GM19099 (cell line): ENCODE results near the gene PLA2G10.
A peak's percentile ranks its signal among the peaks of the same experiment; 100 is the strongest.

Source experiments
- POLR2A ChIP-seq: IDR thresholded peaks from 3 replicates; pipeline ENCODE4 v1.6.1; 2011; ENCODE audit warnings: low read depth; ENCODE audit not compliant: insufficient read length; ENCODE audit errors: extremely low read depth

PLA2G10 gene

DNA sequence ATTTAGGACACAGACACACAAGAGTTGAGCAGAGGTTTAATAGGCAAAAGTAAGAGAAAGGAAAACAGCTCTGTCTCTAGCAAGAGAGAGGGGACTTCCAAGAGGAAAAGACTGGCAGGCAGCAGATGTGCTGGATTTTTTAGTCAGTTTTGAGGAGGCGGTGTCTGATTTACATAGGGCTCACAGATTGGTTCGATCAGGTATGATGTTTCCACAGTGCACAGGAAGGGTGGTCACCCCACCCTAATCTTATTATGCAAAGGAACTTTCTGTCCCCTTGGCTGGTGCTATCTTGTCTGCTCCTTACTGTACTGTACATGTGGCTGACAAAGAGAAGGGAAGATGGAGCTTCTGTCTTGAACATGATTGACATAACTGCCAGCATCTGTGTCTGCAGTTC lies 36.0 kb downstream of the PLA2G10 start:
- peak; percentile 44 for TF ChIP-seq POLR2A

DNA sequence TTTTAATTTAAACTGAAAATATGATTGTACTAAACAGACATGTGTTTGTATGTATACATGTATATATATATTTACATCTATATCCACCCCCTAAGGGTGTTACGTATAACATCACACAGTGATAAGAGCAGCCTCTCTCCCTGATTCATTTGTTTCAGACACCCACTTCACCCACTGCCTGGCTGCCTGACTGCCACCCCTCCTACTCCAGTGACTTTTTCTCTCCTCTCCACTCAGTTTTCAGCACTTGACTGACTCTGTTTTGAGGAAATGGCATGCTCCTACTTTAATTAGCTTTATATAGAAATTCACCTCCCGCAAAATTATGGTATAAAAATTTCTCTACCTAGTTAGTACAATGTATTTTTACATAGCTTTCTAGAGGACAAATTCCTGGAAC lies 41.4 kb downstream of the PLA2G10 start:
- TF ChIP-seq POLR2A = no peak

DNA sequence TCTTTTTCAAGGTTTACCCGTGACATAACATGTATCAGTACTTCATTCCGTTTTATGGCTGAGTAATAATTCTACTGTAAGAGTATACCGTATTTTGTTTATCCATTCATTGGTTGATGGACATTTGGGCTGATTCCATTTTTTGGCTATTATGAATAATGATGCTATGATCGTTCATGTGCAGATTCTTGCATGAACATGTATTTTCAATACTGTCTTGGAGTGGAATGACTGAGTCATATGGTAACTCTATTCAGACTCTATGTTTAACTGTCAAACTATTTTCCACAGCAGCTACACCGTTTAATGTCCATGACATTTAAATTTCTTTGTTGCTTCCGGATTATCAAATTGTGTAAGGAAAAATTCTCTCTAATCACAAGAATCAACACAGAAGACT lies 43.5 kb downstream of the PLA2G10 start:
- no peak for TF ChIP-seq POLR2A

DNA sequence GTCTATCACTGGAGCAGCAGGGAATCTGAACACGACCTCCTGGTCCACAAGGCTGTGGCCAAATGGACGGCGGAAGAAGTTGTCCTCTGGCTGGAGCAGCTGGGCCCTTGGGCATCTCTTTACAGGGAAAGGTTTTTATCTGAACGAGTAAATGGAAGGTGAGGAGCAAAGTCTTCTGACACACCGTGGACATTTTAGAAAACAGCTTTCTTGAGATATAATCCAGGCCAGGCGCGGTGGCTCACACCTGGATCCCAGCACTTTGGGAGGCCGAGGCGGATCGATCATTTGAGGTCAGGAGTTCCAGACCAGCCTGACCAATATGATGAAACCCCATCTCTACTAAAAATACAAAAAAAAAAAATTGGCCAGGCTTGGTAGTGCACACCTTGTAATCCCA lies 44.3 kb downstream of the PLA2G10 start:
- TF ChIP-seq POLR2A = no peak

DNA sequence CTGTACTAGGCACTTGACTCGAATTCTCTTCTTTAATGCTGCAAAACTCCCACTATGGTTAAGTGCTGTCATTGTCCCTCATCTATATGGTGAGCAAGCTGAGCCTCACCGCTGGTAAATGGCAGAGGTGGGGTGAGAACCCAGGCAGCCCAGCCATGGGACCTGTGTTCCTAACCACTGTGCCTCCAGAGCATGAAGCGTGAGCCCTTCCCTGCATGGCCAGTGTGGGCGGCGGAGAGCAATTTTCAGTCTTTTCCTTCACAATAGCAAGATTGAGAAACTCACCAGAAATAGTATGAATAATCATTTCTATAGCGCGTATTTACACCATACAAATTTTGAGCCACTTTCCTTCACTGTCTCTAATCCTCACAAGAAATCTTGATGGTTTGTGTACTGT lies 52.2 kb downstream of the PLA2G10 start:
- TF ChIP-seq POLR2A = no peak

DNA sequence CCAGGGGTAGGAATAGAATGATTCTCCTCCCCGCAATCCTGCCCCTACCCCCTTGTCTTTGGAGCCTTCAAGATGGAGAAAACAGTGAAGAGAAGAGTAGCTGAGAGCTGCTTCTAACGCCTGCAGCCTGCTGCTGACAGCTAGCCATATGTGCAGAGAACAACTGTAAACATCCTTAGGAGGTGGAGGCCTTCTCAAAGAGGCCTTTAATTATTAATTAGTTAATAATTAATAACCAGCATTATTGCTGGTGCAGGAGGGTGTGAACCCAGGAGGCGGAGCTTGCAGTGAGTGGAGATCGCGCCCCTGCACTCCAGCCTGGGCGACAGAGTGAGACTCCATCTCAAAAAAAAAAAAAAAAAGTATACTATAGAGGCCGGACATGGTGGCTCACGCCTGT lies 52.9 kb downstream of the PLA2G10 start:
- TF ChIP-seq POLR2A = no peak

DNA sequence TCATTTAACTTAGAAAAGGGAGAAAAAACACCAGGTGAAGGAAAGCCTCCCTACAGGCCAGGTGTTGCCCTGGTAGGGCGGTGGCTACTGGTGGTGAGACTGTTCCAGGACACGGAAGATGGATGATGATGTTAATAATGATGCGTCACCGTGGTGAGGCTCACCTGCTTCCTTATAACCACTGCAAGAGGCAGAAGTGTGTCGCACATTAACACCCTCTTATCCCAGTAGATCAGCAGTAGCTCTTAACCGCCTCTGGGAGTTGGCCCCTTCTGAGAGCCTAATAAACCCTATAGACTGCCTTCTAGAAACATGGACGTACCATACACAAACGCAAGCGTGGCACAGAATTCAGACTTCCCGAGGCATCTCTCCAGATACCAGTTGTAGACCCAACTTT lies 53.6 kb downstream of the PLA2G10 start:
- TF ChIP-seq POLR2A = no peak

DNA sequence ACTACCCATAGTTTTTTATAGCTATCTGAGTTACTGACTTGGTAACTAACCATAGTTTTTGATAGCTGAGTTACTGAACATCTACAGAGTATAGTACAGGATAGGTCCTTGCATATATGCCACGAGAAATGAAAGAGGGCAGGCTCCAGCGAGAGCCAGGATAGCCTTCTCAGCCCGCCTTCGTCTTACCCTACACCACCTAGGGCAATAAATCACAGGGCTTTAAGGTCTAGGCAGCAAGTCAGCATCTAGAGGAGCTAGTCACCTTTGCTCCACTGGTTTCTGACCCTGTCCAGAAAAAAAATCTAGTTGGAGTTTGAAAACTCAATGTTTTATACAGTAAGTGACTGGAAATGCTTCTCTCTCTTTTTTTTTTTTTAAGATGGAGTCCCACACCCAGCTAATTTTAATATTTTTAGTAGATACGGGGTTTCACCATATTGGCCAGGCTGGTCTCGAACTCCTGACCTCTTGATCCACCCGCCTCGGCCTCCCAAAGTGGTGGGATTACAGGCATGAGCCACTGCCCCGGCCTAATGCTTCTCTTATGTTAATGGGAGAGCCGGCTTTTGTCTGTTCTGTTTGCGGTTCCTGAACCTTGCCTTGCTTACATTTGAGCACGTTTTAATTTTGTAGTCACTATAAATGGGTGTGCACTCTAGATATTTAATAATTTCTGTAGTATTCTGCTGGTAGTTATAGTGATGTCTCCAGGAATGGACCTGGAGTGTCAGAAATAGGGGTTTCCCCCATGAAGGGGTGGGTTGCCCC lies 58.5 kb downstream of the PLA2G10 start:
- no peak for TF ChIP-seq POLR2A

DNA sequence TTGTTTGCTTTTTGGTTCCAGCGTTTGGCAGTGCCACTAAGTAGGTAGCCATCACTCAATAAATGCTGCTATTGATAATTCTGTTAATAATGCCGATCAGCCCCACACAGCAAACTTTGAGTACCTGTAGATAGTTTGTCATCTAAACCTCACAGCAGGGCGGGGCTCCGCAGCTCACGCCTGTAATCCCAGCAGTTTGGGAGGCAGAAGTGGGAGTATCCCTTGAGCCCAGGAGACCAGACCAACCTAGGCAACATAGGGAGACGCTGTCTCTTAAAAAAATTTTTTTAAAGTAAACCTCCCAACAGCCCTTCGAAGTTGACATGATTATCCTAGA lies 59.8 kb downstream of the PLA2G10 start:
- no peak for TF ChIP-seq POLR2A

DNA sequence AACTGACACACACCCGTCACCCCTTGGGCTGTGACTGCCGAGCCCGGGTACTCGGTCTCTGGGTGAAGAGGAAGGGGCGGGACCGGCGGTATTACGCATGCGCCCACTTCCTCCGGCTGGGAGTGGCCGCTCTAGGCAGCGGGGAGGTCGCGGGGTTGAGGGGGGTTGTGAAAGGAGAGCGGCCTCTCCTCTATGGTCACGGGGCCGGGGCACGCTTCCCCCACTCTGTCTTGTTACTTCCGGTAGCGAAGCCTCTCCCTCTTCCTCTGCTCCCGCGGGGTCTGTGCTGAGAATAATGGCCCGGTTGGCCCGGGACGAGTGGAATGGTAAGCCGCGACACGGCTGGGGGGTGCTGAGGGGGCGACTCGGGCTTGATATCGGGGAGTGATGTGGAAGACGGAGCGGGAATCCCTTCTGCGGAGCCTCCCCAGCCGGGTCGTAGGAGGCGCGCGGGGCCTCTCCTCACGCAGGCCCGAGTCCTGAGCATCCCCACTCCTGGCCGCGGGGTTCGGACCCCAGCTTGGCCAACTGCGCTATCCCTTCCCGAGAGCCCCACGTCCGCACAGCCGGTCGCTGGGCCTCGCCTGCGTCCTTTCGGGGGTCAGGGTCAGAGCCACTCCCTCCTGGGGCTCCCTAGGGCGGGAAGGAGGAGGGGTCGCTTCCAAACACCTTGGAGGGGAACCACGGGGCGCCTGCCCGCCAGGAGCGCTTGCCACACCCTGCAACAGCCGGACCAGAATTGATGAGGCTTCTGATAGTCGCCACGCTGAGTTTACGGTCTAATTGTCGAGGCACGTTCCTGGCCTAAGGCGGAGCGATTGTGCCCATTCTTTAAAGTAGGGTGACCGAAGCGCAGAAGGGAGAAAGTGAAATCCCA lies 61.2 kb downstream of the PLA2G10 start, which contains the start of gene BFAR:
TSS of gene BFAR (plus strand) at position 259 of the 877 bp plus-strand sequence. CDS start 11,396 bp downstream, outside the sequence.
- peak; percentile 99 for TF ChIP-seq POLR2A

DNA sequence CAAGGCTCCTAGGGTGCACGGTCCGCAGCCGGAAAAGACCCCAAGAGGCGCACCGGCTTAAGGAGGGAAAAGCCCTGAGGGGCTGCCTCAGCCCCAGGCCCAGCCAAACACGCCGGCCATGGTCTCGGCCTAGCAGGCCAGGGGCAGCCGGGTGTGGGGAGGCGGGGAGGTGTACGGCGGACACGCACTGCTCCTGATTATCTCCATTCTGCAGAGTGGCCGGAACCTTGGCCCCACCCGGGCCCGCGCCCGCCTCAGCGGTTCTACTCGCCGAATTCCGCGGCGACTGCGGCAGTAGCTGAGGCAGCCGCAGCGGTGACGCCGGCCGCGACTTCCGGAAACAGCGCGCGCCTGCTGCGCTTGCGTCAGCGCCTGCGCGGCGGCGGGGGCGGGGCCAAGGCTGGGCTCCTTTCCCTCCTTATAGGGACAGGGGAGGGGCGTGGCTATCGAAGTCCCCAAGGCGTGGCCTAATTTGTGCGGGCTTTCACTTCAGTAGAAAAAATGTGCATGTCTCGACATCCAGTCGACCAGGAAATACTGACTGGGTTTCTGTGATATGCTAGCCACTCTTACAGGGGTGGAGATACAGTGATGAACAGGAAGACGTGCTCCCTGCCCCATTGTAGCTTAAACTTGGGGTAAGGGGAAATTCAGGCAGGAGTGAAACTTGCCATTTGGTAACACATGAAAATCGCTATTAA lies 64.0 kb downstream of the PLA2G10 start, which contains the start of gene PARN:
TSS of gene PARN (minus strand) at position 342 of the 701 bp plus-strand sequence. CDS start at position 207, 135 bp downstream.
- TF ChIP-seq POLR2A = peak; percentile 98

DNA sequence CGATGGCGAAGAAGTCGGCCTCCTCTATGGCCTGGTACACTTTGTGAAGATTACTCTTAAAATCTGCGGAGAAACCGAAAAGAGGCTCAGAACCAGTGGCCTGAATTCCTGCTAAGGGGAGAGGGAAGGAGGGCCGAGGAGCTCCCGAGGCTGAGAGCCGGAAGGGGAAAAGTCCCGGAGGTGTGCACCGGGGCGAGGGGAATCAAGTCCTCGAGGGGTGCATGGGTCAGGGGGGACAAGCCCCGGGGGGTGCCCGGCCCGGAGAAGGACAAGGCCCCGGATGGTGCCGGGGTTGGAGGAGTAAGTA lies 64.5 kb downstream of the PLA2G10 start:
- no peak for TF ChIP-seq POLR2A

DNA sequence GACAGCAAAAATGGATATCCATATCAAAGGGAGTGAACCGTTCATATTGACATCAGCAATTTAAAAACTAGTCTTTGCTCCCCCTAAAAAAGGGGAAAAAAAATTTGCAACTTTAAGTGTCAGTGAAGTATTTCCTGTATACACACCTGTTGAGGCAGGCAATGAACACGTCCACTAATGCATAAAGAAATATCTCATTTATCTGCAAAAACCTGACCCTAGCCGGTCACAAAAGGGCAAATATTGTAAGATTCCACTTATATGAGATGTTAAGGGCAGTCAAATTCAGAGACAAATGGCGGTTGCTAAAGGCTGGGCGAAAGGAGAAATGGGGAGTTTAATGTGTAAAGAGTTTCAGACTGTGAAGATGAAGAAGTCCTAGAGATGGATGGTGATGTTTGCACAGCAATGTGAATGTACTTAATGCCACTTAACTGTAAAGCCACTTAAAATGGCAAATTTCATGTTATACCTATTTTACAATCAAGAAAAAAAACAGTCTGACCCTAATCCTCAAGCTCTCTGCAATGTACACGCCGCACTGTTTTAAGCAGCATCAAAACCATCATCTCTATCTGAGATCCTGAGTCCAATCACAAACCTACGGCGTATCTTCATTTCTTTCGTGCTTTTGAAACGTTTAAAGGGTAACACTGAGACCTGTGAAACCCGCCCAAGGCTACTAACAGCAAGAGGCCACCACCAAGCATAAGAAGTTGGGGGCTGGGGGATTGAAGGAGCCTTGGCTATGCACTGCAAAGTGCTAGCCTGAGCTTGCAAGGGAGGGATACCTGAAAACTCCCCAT lies 65.1 kb downstream of the PLA2G10 start:
- TF ChIP-seq POLR2A = no peak

DNA sequence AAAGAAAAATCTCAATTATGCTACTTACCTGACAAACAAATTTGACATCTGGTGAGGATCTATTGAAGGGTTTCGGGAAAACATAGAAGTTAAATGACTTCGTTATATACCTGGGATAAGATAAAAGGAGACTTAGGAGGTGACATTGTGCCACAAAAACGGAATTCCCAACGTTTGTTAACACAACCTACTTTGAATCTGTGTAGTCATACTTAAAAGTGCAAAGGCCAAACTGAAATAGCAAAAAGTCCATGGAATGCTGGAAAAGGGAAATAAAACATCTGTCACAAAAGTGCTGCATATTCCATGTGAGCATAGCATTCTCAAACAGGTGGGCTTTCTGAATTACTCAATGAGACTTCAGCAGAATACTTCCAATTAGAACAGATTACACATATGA lies 67.0 kb downstream of the PLA2G10 start:
- no peak for TF ChIP-seq POLR2A
